Chondrocyte (in vitro differentiated cells): ENCODE data around the gene PHLPP1. TPM values are rescaled to one million over a fixed set of nuclear protein-coding genes. Genes with fewer than 3 reads are reported as not detected.
"Not testable (repeated sequence)": the region's sequence is repeated elsewhere in the genome, so short reads cannot be mapped to it uniquely, and the experiment has no call there.

Experiments
- DNase-seq: peaks from one replicate; pipeline ENCODE4 v3.0.0; 2021; ENCODE audit warnings: mixed read lengths, low spot score
- H3K27ac Mint-ChIP-seq: one replicate; pipeline ENCODE4 v1.8.0; 2021; ENCODE audit warnings: mild to moderate bottlenecking, moderate library complexity, mixed read lengths; ENCODE audit not compliant: unreplicated experiment
- H3K27me3 Mint-ChIP-seq: 2 replicates; pipeline ENCODE4 v1.8.0; 2021; ENCODE audit warnings: low read depth, mixed read lengths
- H3K36me3 Mint-ChIP-seq: 2 replicates; pipeline ENCODE4 v1.8.0; 2021; ENCODE audit warnings: low read depth, mixed read lengths
- H3K4me1 Mint-ChIP-seq: 2 replicates; pipeline ENCODE4 v1.8.0; 2021; ENCODE audit warnings: low read depth, mild to moderate bottlenecking, mixed read lengths
- H3K4me3 Mint-ChIP-seq: one replicate; pipeline ENCODE4 v1.8.0; 2021; ENCODE audit warnings: mild to moderate bottlenecking, moderate library complexity, mixed read lengths; ENCODE audit not compliant: unreplicated experiment
- H3K9me3 Mint-ChIP-seq: 2 replicates; pipeline ENCODE4 v1.8.0; 2021; ENCODE audit warnings: low read depth, mixed read lengths
- CTCF ChIP-seq: fragments of 200-600 bp; sonication (generic); IDR thresholded peaks from 2 replicates; pipeline ENCODE4 v1.5.0; 2021; ENCODE audit warnings: antibody characterized with exemption, mild to moderate bottlenecking, moderate library complexity
- total RNA-seq: library from RNA; stranded (reverse); gene quantifications from 3 replicates; pipeline ENCODE4 v1.2.1, GENCODE V29; 2021

The PHLPP1 gene
- total RNA-seq, 1 donor from 2014 or later, result 10.4 TPM

GRCh38 chr18:62807396-62807795 lies 92.1 kb downstream of the PHLPP1 start:
- H3K9me3 Mint-ChIP-seq, result no peaks in the 10 kb centered on the region

DNA sequence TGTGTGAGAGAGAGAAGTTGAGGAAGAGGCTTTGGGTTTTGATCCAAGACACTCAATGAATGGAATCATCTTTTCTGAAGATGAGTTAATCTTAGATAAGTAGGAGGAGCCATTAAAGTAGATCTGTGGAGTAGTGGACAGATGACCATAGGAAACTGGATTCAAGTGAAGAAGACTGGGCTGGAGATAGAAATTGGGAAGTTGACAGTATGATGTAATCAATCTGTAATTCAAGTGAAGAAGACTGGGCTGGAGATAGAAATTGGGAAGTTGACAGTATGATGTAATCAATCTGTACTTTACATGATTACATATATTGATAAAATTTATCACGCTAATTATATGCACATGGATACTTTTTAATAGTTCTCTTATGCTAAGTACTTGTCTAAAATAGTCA lies 92.8 kb downstream of the PHLPP1 start:
- peaks cover 26% of the 10 kb centered on the region for H3K4me1 Mint-ChIP-seq
- H3K9me3 Mint-ChIP-seq, result no peaks in the 10 kb centered on the region
- no peak overlapping the region for H3K27ac Mint-ChIP-seq
- no peak for TF ChIP-seq CTCF
- no peak overlapping the region for H3K4me3 Mint-ChIP-seq
- DNase-seq, result no peak
- no peaks in the 10 kb centered on the region for H3K27me3 Mint-ChIP-seq
- no peaks in the 10 kb centered on the region for H3K36me3 Mint-ChIP-seq

More at GRCh38 chr18:62807396-62807795, 92.1 kb downstream of the PHLPP1 start:
- no peaks in the 10 kb centered on the region for H3K27me3 Mint-ChIP-seq
- DNase-seq, result no peak
- H3K4me1 Mint-ChIP-seq, result peaks cover 20% of the 10 kb centered on the region
- no peak overlapping the region for H3K4me3 Mint-ChIP-seq
- no peaks in the 10 kb centered on the region for H3K36me3 Mint-ChIP-seq
- no peak for TF ChIP-seq CTCF
- no peak overlapping the region for H3K27ac Mint-ChIP-seq

DNA sequence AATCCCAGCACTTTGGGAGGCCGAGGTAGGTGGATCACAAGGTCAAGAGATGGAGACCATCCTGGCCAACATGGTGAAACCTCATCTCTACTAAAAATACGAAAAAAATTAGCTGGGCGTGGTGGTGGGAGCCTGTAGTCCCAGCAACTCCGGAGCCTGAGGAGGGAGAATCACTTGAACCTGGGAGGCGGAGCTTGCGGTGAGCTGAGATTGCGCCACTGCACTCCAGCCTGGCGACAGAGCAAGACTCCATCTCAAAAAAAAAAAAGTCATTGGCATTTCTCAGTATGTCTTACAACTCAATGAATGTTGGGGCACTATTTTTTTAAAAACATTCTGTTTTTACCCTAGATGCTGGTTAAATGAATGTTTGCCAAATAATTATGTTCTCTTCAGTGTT lies 94.1 kb downstream of the PHLPP1 start:
- H3K36me3 Mint-ChIP-seq, H3K9me3 Mint-ChIP-seq, H3K27ac Mint-ChIP-seq, H3K4me3 Mint-ChIP-seq, H3K27me3 Mint-ChIP-seq, DNase-seq: not testable (repeated sequence)
- peaks cover 33% of the 10 kb centered on the region for H3K4me1 Mint-ChIP-seq

GRCh38 chr18:62809900-62810299 lies 94.6 kb downstream of the PHLPP1 start:
- H3K36me3 Mint-ChIP-seq, result no peaks in the 10 kb centered on the region
- H3K4me3 Mint-ChIP-seq, result no peak overlapping the region
- no peak for TF ChIP-seq CTCF
- no peaks in the 10 kb centered on the region for H3K9me3 Mint-ChIP-seq
- H3K4me1 Mint-ChIP-seq, result peaks cover 38% of the 10 kb centered on the region
- H3K27ac Mint-ChIP-seq, result no peak overlapping the region
- no peaks in the 10 kb centered on the region for H3K27me3 Mint-ChIP-seq
- DNase-seq, result no peak

DNA sequence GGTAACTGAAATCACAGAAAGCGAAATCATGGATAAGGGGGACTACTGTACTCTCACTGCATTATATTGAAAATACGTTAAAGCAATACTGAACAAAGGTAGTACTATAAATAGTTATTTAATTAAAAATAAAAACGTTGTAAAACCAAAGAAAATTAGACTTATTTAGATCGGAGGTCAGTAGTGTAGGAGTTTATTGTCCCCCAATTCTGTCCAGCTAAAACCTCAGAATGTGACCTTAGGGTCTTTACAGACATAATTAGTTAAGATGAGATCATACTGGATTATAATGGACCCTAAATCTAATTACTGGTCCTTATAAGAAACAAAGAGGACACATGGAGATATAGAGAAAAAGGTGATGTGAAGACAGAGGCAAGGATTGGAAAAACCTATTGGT lies 95.3 kb downstream of the PHLPP1 start:
- Mint-ChIP-seq H3K4me3 (no peak overlapping the region), H3K9me3 (no peaks in the 10 kb centered on the region), H3K27me3 (no peaks in the 10 kb centered on the region), H3K4me1 (peaks cover 44% of the 10 kb centered on the region), H3K36me3 (no peaks in the 10 kb centered on the region), H3K27ac (no peak overlapping the region)
- no peak for DNase-seq
- no peak for TF ChIP-seq CTCF

DNA sequence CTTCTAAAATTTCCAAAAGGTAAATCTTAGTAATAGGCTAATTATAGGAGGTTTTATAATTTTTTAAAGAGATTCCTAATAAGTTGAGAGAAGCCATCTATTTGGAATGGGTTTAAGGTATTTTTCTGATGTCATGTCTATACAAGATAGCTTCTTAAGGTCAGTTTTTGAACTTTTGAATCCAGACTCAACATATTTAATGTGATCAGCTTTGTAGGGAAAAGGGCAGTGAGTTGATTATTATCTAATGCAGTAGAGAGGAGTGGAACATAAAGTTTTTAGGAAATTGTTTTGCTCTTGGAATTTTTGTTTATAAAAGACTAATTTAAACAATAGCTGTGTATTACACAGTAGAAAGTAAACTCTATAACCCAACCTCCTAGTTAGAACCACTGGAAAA lies 96.3 kb downstream of the PHLPP1 start:
- H3K27me3 Mint-ChIP-seq, result no peaks in the 10 kb centered on the region
- H3K4me1 Mint-ChIP-seq, result peaks cover 49% of the 10 kb centered on the region
- H3K27ac Mint-ChIP-seq, result no peak overlapping the region
- no peak for TF ChIP-seq CTCF
- no peak for DNase-seq
- no peaks in the 10 kb centered on the region for H3K9me3 Mint-ChIP-seq
- H3K4me3 Mint-ChIP-seq, result no peak overlapping the region
- H3K36me3 Mint-ChIP-seq, result no peaks in the 10 kb centered on the region
